H1 (cell line): Measurements from ENCODE around the gene LY6G6D. TPM values are rescaled to one million over a fixed set of nuclear protein-coding genes. Genes with fewer than 3 reads are reported as not detected.

ENCODE experiments used
- CTCF ChIA-PET: fragments of 300-600 bp; sonication (Branson Sonifier 250); formaldehyde crosslinking; loops from one replicate; lab custom pipeline; 2021; ENCODE audit not compliant: partially characterized antibody; lab: Charles Lee
- POLR2A ChIA-PET: fragments of 300-600 bp; sonication (Branson Sonifier 250); formaldehyde crosslinking; loops from one replicate; lab custom pipeline; 2021; ENCODE audit warnings: inconsistent platforms; ENCODE audit not compliant: partially characterized antibody; lab: Charles Lee
- DNase-seq, 2 experiments: peaks; one replicate each; pipeline versions ENCODE4 v3.0.0 to v3.0.0-alpha.2; 2010 to 2022; ENCODE audit warnings: low spot score in 2 of 2, low read depth in 1 of 2, mixed read lengths in 1 of 2
- FAIRE-seq: peaks from 2 replicates; lab custom pipeline; 2011; peaks lifted over from hg19 to GRCh38; lab: Jason Lieb, UNC
- H2AFZ ChIP-seq: 2 replicates; pipeline ENCODE4 v1.8.1; 2012; ENCODE audit warnings: low read length, inconsistent platforms
- H2AK5ac ChIP-seq: 2 replicates; pipeline ENCODE4 v1.6.1; 2013; ENCODE audit warnings: low read depth, low read length
- H2BK120ac ChIP-seq: replicated peaks from 2 replicates; pipeline ENCODE3; 2013; ENCODE audit warnings: low read depth, low read length, inconsistent platforms
- H2BK12ac ChIP-seq: 2 replicates; pipeline ENCODE4 v1.6.1; 2013; ENCODE audit warnings: low read depth, low read length
- H2BK15ac ChIP-seq: 2 replicates; pipeline ENCODE4 v1.6.1; 2013; ENCODE audit warnings: low read length
- H2BK20ac ChIP-seq: 2 replicates; pipeline ENCODE4 v1.6.1; 2013; ENCODE audit warnings: low read length
- H2BK5ac ChIP-seq: 2 replicates; pipeline ENCODE4 v1.6.1; 2013; ENCODE audit warnings: low read depth, low read length
- H3K14ac ChIP-seq: 2 replicates; pipeline ENCODE4 v1.6.1; 2013; ENCODE audit warnings: inconsistent platforms; ENCODE audit not compliant: insufficient read length
- H3K18ac ChIP-seq: 2 replicates; pipeline ENCODE4 v1.6.1; 2013; ENCODE audit warnings: low read length; ENCODE audit errors: extremely low read depth
- H3K23ac ChIP-seq: 2 replicates; pipeline ENCODE4 v1.6.1; 2013; ENCODE audit warnings: inconsistent platforms; ENCODE audit not compliant: insufficient read length
- H3K23me2 ChIP-seq: 2 replicates; pipeline ENCODE4 v1.6.1; 2013; ENCODE audit warnings: low read depth, low read length
- H3K27ac ChIP-seq: 2 replicates; pipeline ENCODE4 v1.6.1; 2011; ENCODE audit warnings: low read depth, low read length, inconsistent platforms
- H3K27me3 ChIP-seq, 4 experiments: replicated peaks in 1 of 4; 1 replicate in 1 of 4; 2 replicates in 3 of 4; pipeline versions ENCODE4 v1.6.1 to v1.8.1; 2011 to 2013; ENCODE audit warnings: low read length in 3 of 4, mild to moderate bottlenecking in 3 of 4, inconsistent platforms in 2 of 4, mixed read lengths in 2 of 4, moderate library complexity in 1 of 4; ENCODE audit not compliant: control insufficient read depth in 3 of 4, insufficient read depth in 3 of 4; ENCODE audit errors: extremely low read depth in 1 of 4
- H3K36me3 ChIP-seq, 4 experiments: 2 replicates each; pipeline versions ENCODE4 v1.6.1 to v1.8.1; 2011 to 2013; ENCODE audit warnings: mild to moderate bottlenecking in 4 of 4, low read length in 3 of 4, moderate library complexity in 2 of 4, control low read depth in 1 of 4, inconsistent platforms in 1 of 4; ENCODE audit not compliant: insufficient read depth in 4 of 4, control insufficient read depth in 2 of 4
- H3K4ac ChIP-seq: replicated peaks from 2 replicates; pipeline ENCODE3; 2013; ENCODE audit warnings: low read length, low read depth, mixed read lengths, inconsistent platforms; ENCODE audit not compliant: insufficient read length
- H3K4me1 ChIP-seq, 4 experiments: replicated peaks in 1 of 4; 1 replicate in 1 of 4; 2 replicates in 3 of 4; pipeline versions ENCODE4 v1.6.1 to v1.8.1; 2011 to 2013; ENCODE audit warnings: low read length in 3 of 4, inconsistent platforms in 2 of 4, mixed read lengths in 1 of 4; ENCODE audit not compliant: insufficient read depth in 4 of 4, control insufficient read depth in 3 of 4
- H3K4me2 ChIP-seq, 2 experiments: 2 replicates each; pipeline versions ENCODE4 v1.6.1 to v1.8.1; 2011 to 2013; ENCODE audit warnings: low read depth in 2 of 2, low read length in 2 of 2, control low read depth in 1 of 2, inconsistent platforms in 1 of 2, mild to moderate bottlenecking in 1 of 2; ENCODE audit not compliant: insufficient read depth in 1 of 2
- H3K4me3 ChIP-seq, 4 experiments: fragments of 200-600, 300-600 bp in 1 of 4; sonication (generic), shearing (Covaris generic), sonication (Bioruptor Twin) in 1 of 4; 2 replicates each; pipeline versions ENCODE4 v1.5.1 to v1.8.1; 2011 to 2016; ENCODE audit warnings: low read length in 4 of 4, low read depth in 3 of 4, control low read depth in 2 of 4, inconsistent platforms in 2 of 4, mild to moderate bottlenecking in 2 of 4, mixed read lengths in 1 of 4, moderate library complexity in 1 of 4; ENCODE audit not compliant: insufficient read depth in 2 of 4; ENCODE audit errors: extremely low read depth in 1 of 4
- H3K56ac ChIP-seq: replicated peaks from 2 replicates; pipeline ENCODE3; 2013; ENCODE audit warnings: low read depth, mild to moderate bottlenecking, mixed read lengths, low read length, inconsistent platforms; ENCODE audit not compliant: insufficient read length
- H3K79me1 ChIP-seq: 2 replicates; pipeline ENCODE4 v1.6.1; 2013; ENCODE audit warnings: low read depth, low read length, control low read depth
- H3K79me2 ChIP-seq, 2 experiments: 2 replicates each; pipeline versions ENCODE4 v1.6.1 to v1.8.1; 2012 to 2013; ENCODE audit warnings: low read length in 2 of 2, mild to moderate bottlenecking in 2 of 2, inconsistent platforms in 1 of 2; ENCODE audit not compliant: insufficient read depth in 2 of 2, control insufficient read depth in 1 of 2
- H3K9ac ChIP-seq, 4 experiments: replicated peaks in 1 of 4; 1 replicate in 1 of 4; 2 replicates in 3 of 4; pipeline versions ENCODE4 v1.6.1 to v1.8.1; 2011 to 2013; ENCODE audit warnings: low read depth in 3 of 4, low read length in 3 of 4, control low read depth in 2 of 4, mild to moderate bottlenecking in 2 of 4, moderate library complexity in 2 of 4, inconsistent platforms in 1 of 4; ENCODE audit errors: extremely low read depth in 1 of 4
- H3K9me3 ChIP-seq, 2 experiments: 2 replicates each; pipeline versions ENCODE4 v1.6.1 to v1.8.1; 2012 to 2013; ENCODE audit warnings: mild to moderate bottlenecking in 2 of 2, moderate library complexity in 2 of 2, control low read depth in 1 of 2, inconsistent platforms in 1 of 2, low read depth in 1 of 2, low read length in 1 of 2, mixed read lengths in 1 of 2; ENCODE audit not compliant: insufficient read depth in 2 of 2
- H4K20me1 ChIP-seq, 2 experiments: replicated peaks in 1 of 2; 2 replicates each; pipeline versions ENCODE3 to v1.8.1; 2011 to 2013; ENCODE audit warnings: inconsistent platforms in 2 of 2, low read length in 2 of 2, mild to moderate bottlenecking in 1 of 2; ENCODE audit not compliant: insufficient read depth in 2 of 2, control insufficient read depth in 1 of 2
- H4K5ac ChIP-seq: 2 replicates; pipeline ENCODE4 v1.6.1; 2013; ENCODE audit warnings: low read length, low read depth, mixed read lengths, inconsistent platforms; ENCODE audit not compliant: insufficient read length
- H4K8ac ChIP-seq: 2 replicates; pipeline ENCODE4 v1.8.0; 2013; ENCODE audit warnings: mild to moderate bottlenecking, moderate library complexity, low read length, inconsistent platforms; ENCODE audit not compliant: insufficient read depth; ENCODE audit errors: extremely low read depth
- H4K91ac ChIP-seq: replicated peaks from 2 replicates; pipeline ENCODE3; 2013; ENCODE audit warnings: low read length, mixed read lengths, inconsistent platforms; ENCODE audit not compliant: insufficient read length
- BACH1 ChIP-seq: IDR thresholded peaks from 2 replicates; pipeline ENCODE4 v1.6.1; 2012; ENCODE audit warnings: low read length, improper control_type of control experiment
- HDAC6 ChIP-seq: IDR thresholded peaks from one replicate; pipeline ENCODE4 v1.7.1; 2012; ENCODE audit warnings: low read depth, mild to moderate bottlenecking, inconsistent platforms, low read length, moderate library complexity
- SIRT6 ChIP-seq: IDR thresholded peaks from one replicate; pipeline ENCODE4 v1.7.1; 2012; ENCODE audit warnings: low read length, inconsistent platforms
- TCF12 ChIP-seq: IDR thresholded peaks from 2 replicates; pipeline ENCODE4 v1.6.1; 2011; ENCODE audit warnings: low read depth, mild to moderate bottlenecking, low read length
- WGBS, 2 experiments: shearing (Covaris generic) in 1 of 2; methylation state at CpG; one replicate each; pipeline versions ENCODE4 v1.1.6 to v1.1.7; 2013 to 2015; ENCODE audit warnings: low lambda C conversion rate in 2 of 2, mixed read lengths in 2 of 2, inconsistent platforms in 1 of 2, low coverage in 1 of 2, missing lambda C conversion rate in 1 of 2; ENCODE audit not compliant: insufficient replicate concordance in 2 of 2, insufficient coverage in 1 of 2, insufficient read length in 1 of 2; ENCODE audit errors: extremely low coverage in 1 of 2, missing lambda C conversion rate in 1 of 2; 5-methylcytosine and 5-hydroxymethylcytosine counted together
- polyA plus RNA-seq, 7 experiments: library from polyadenylated mRNA; depleted of rRNA in 3 of 7; stranded (reverse) in 5 of 7; unstranded in 2 of 7; fragments of >200 nt in 5 of 7; fragments of 200-250 nt in 2 of 7; gene quantifications; 1 replicate in 5 of 7; 2 replicates in 1 of 7; 4 replicates in 1 of 7; pipeline versions ENCODE4 v1.2.1 to v1.2.3, GENCODE V29; 2011 to 2013; ENCODE audit warnings: missing spikeins in 2 of 7, mixed read lengths in 2 of 7
- total RNA-seq: library from RNA; stranded (reverse); fragmentation: NEBNext Ultra II Directional; extraction: Animal tissue kit (Norgen Biotek cat#: 25700); gene quantifications from 2 replicates; pipeline ENCODE4 v1.2.1, GENCODE V29; 2021

Gene LY6G6D
- total and polyA plus RNA-seq, 2 of the 8 experiments (the other 6 are each of a cell fraction or from before 2014, with no cell fraction given) = 1.8 TPM; not detected in 1

DNA sequence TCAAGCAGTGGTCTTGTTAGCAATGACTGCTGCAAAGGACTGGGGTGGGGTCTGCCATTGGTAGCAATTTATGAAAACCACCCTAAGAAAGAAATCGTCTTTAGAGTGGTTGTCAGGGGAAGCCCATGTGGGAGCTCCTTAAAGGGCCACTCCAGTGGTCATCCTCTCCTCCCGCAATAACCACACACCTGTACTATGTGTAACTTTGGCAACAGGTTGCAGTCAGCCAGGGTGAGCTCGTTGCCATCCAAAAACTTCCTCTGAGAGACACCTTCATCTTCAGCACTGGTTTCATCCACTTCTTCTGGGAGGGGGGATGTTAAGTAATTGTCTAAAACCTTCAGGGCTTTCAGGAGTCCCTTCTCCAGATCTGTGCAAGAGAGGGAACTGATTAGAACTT is 16.9 kb downstream of the LY6G6D start:
- CTCF ChIA-PET = interaction anchor here (0.6 to 3.1 kb wide), 7 partner anchors 33 to 64 kb away, joined by 3 to 12 read pairs (median 4); partner anchors contain the start of gene VARS1
- H3K9ac ChIP-seq = no peak overlapping the region; a peak in 2 of 7 replicates
- no peak overlapping the region for H3K14ac ChIP-seq
- no peak overlapping the region for H4K8ac ChIP-seq
- WGBS, 2 experiments = 93% methylated on average over 3 of the region's 3 CpGs; no CpG with 5 or more reads in 1 of the 2 experiments
- H3K27me3 ChIP-seq = no peaks in the 10 kb centered on the region
- no peak overlapping the region for H3K18ac ChIP-seq
- H3K79me1 ChIP-seq = peaks cover 11% of the 10 kb centered on the region; the same call in 1 of the 2 replicates
- no peak overlapping the region for H3K4me3 ChIP-seq
- peaks cover 15 to 24% (median 16%) of the 10 kb centered on the region in 4 experiments for H3K4me1 ChIP-seq
- peaks cover 4 to 5% of the 10 kb centered on the region in 2 experiments for H4K20me1 ChIP-seq
- peaks cover 0 to 26% of the 10 kb centered on the region in 2 experiments; a peak in 2 of 4 replicates for H3K79me2 ChIP-seq
- no peak overlapping the region for H3K4me2 ChIP-seq
- no peak for TF ChIP-seq SIRT6
- no peak for TF ChIP-seq BACH1
- no peak for TF ChIP-seq TCF12
- no peak for TF ChIP-seq HDAC6
- H4K91ac ChIP-seq = no peak overlapping the region
- no peak overlapping the region for H2BK20ac ChIP-seq
- H3K4ac ChIP-seq = no peak overlapping the region
- H3K56ac ChIP-seq = no peak overlapping the region
- no peak overlapping the region for H3K23ac ChIP-seq
- no peak for FAIRE-seq
- peaks cover 10 to 37% (median 29%) of the 10 kb centered on the region in 4 experiments for H3K36me3 ChIP-seq
- H2BK15ac ChIP-seq = no peak overlapping the region
- H2AFZ ChIP-seq = no peak overlapping the region
- no peak overlapping the region for H2BK12ac ChIP-seq
- peaks cover 19% of the 10 kb centered on the region for H3K23me2 ChIP-seq
- no peak overlapping the region for H3K27ac ChIP-seq
- no peak overlapping the region for H2BK120ac ChIP-seq
- H3K9me3 ChIP-seq = no peaks in the 10 kb centered on the region
- no peak overlapping the region for H2AK5ac ChIP-seq
- no peak for DNase-seq
- no peak overlapping the region for H4K5ac ChIP-seq
- H2BK5ac ChIP-seq = no peak overlapping the region
- POLR2A ChIA-PET = interaction anchor here (0.6 to 4.2 kb wide), 9 partner anchors 8 to 104 kb away, joined by 3 to 57 read pairs (median 5); partner anchors contain the start of genes GPANK1, HSPA1B, MPIG6B and MSH5
